Endothelial cell of umbilical vein (primary cell): Measurements from ENCODE around the gene STIMATE. TPM values are rescaled to one million over a fixed set of nuclear protein-coding genes. Genes with fewer than 3 reads are reported as not detected.

Experiments
- BruUV-seq: library from RNA; stranded (reverse); fragments of 400-500 nt; replicated peaks from 2 replicates; lab custom pipeline; 2021; lab: Mats Ljungman, UMichigan
- CTCF ChIA-PET: fragments of 300-600, 350-600 bp; sonication (Branson Sonifier 250); formaldehyde crosslinking; loops from one replicate; lab custom pipeline; 2021; ENCODE audit warnings: antibody characterized with exemption, inconsistent platforms; lab: Charles Lee
- POLR2A ChIA-PET: fragments of 300-600, 350-600 bp; sonication (Branson Sonifier 250); formaldehyde crosslinking; loops from one replicate; lab custom pipeline; 2021; ENCODE audit warnings: antibody characterized with exemption, inconsistent platforms; lab: Charles Lee
- DNase-seq: peaks from one replicate; pipeline ENCODE4 v3.0.0-alpha.2; 2011; ENCODE audit warnings: low read depth, low spot score
- FAIRE-seq: peaks from 2 replicates; lab custom pipeline; 2011; peaks lifted over from hg19 to GRCh38; lab: Jason Lieb, UNC
- H2AFZ ChIP-seq: 2 replicates; pipeline ENCODE4 v1.6.0; 2012; ENCODE audit warnings: low read depth, low read length, control low read depth, inconsistent platforms
- H3K27ac ChIP-seq: 2 replicates; pipeline ENCODE4 v1.5.1; 2011; ENCODE audit warnings: low read depth, mild to moderate bottlenecking, control low read depth, low read length, moderate library complexity; ENCODE audit not compliant: insufficient read depth
- H3K27me3 ChIP-seq, 2 experiments: 2 replicates each; pipeline versions ENCODE4 v1.6.0 to v1.6.1; 2011; ENCODE audit warnings: low read length in 2 of 2, mixed read lengths in 1 of 2; ENCODE audit not compliant: control insufficient read depth in 2 of 2, insufficient read depth in 2 of 2
- H3K36me3 ChIP-seq, 2 experiments: 2 replicates in 1 of 2; 3 replicates in 1 of 2; pipeline ENCODE4 v1.5.1; 2011; ENCODE audit warnings: low read length in 2 of 2, mild to moderate bottlenecking in 1 of 2, moderate library complexity in 1 of 2; ENCODE audit not compliant: control insufficient read depth in 2 of 2, insufficient read depth in 2 of 2; ENCODE audit errors: extremely low read depth in 1 of 2
- H3K4me1 ChIP-seq: 3 replicates; pipeline ENCODE4 v1.5.1; 2011; ENCODE audit warnings: mild to moderate bottlenecking, low read length; ENCODE audit not compliant: control insufficient read depth, insufficient read depth; ENCODE audit errors: extremely low read depth
- H3K4me2 ChIP-seq: 2 replicates; pipeline ENCODE4 v1.6.1; 2011; ENCODE audit warnings: low read length, control low read depth, mixed read lengths; ENCODE audit not compliant: insufficient read depth
- H3K4me3 ChIP-seq, 3 experiments: fragments of 200-600 bp in 1 of 3; sonication (generic), shearing (Covaris generic) in 1 of 3; replicated peaks in 1 of 3; 2 replicates each; pipeline ENCODE4 v1.5.1; 2011 to 2016; ENCODE audit warnings: control low read depth in 3 of 3, low read length in 3 of 3, mild to moderate bottlenecking in 2 of 3, inconsistent platforms in 1 of 3, low read depth in 1 of 3, moderate library complexity in 1 of 3; ENCODE audit not compliant: insufficient read depth in 1 of 3
- H3K79me2 ChIP-seq: 2 replicates; pipeline ENCODE4 v1.6.0; 2012; ENCODE audit warnings: low read length, inconsistent platforms; ENCODE audit not compliant: control insufficient read depth, insufficient read depth
- H3K9ac ChIP-seq: replicated peaks from 2 replicates; pipeline ENCODE3; 2011; ENCODE audit warnings: low read length, control low read depth; ENCODE audit not compliant: insufficient read depth; ENCODE audit errors: extremely low read depth
- H3K9me1 ChIP-seq: replicated peaks from 3 replicates; pipeline ENCODE4 v1.6.0; 2011; ENCODE audit warnings: mild to moderate bottlenecking, low read length; ENCODE audit not compliant: control insufficient read depth, insufficient read depth; ENCODE audit errors: extremely low read depth
- H3K9me3 ChIP-seq: replicated peaks from 2 replicates; pipeline ENCODE4 v1.5.1; 2012; ENCODE audit warnings: low read length, inconsistent platforms; ENCODE audit not compliant: control insufficient read depth, insufficient read depth
- H4K20me1 ChIP-seq: replicated peaks from 2 replicates; pipeline ENCODE3; 2011; ENCODE audit warnings: mild to moderate bottlenecking, low read length; ENCODE audit not compliant: control insufficient read depth, insufficient read depth; ENCODE audit errors: extremely low read depth
- EZH2 ChIP-seq: IDR thresholded peaks from 2 replicates; pipeline ENCODE4 v1.6.1; 2012; ENCODE audit warnings: borderline replicate concordance, low read depth, mild to moderate bottlenecking, moderate library complexity, low read length, inconsistent platforms; ENCODE audit not compliant: severe bottlenecking
- FOS ChIP-seq: IDR thresholded peaks from 2 replicates; pipeline ENCODE4 v1.6.1; 2011; ENCODE audit warnings: mild to moderate bottlenecking, low read length, moderate library complexity, borderline replicate concordance; ENCODE audit not compliant: insufficient read depth
- GATA2 ChIP-seq: IDR thresholded peaks from 2 replicates; pipeline ENCODE4 v1.7.0; 2011; ENCODE audit warnings: low read depth, mild to moderate bottlenecking, moderate library complexity, mixed read lengths, low read length; ENCODE audit not compliant: insufficient read length, insufficient read depth
- JUN ChIP-seq: IDR thresholded peaks from 2 replicates; pipeline ENCODE4 v1.6.1; 2011; ENCODE audit warnings: borderline replicate concordance, low read depth; ENCODE audit not compliant: insufficient read length, insufficient read depth
- MYC ChIP-seq: IDR thresholded peaks from one replicate; pipeline ENCODE4 v1.6.1; 2011; ENCODE audit warnings: mild to moderate bottlenecking, low read depth, low read length
- POLR2A ChIP-seq: IDR thresholded peaks from 2 replicates; pipeline ENCODE4 v1.6.1; 2012; ENCODE audit warnings: low read depth, mild to moderate bottlenecking, control low read depth, low read length
- POLR2AphosphoS5 ChIP-seq: IDR thresholded peaks from 2 replicates; pipeline ENCODE4 v1.6.1; 2012; ENCODE audit warnings: low read depth, mild to moderate bottlenecking, control low read depth, low read length, moderate library complexity; ENCODE audit not compliant: insufficient read depth
- dilution Hi-C: fragments of 300-500 bp; cut with MboI; formaldehyde crosslinking; loops from one replicate; pipeline ENCODE4 v1.15.0; 2019; ENCODE audit warnings: low sequenced_read_pairs; ENCODE audit not compliant: extremely low pct_ligation_motif_present
- intact Hi-C: fragments of 100-400 bp; cut with micrococcal nuclease; formaldehyde crosslinking; loops from one replicate; pipeline ENCODE4 v1.10.0; 2022
- polyA plus RNA-seq, 4 experiments: library from polyadenylated mRNA; depleted of rRNA in 3 of 4; stranded (reverse) in 3 of 4; unstranded in 1 of 4; fragments of >200 nt; gene quantifications; 2 replicates each; pipeline versions ENCODE4 v1.2.1 to v1.2.3, GENCODE V29; 2011 to 2012; ENCODE audit warnings: missing spikeins in 1 of 4
- total RNA-seq: library from RNA; stranded (reverse); gene quantifications from 2 replicates; pipeline ENCODE4 v1.2.3, GENCODE V29; 2021
- TF ChIP-seq, protein P1 (sequence below), 2 donors: IDR thresholded peaks; 1 replicate in 1 of 2; 2 replicates in 1 of 2; pipeline ENCODE4 v1.5.1; 2011; ENCODE audit warnings: low read length in 2 of 2, mild to moderate bottlenecking in 2 of 2, moderate library complexity in 2 of 2, control low read depth in 1 of 2, inconsistent platforms in 1 of 2, low read depth in 1 of 2; ENCODE audit not compliant: insufficient read depth in 1 of 2; ENCODE audit errors: extremely low read depth in 1 of 2
- TF ChIP-seq, protein P2 (sequence below): IDR thresholded peaks from 2 replicates; pipeline ENCODE4 v1.6.1; 2011; ENCODE audit not compliant: insufficient read depth, insufficient read length

Gene STIMATE
- total and polyA plus RNA-seq, 2 donors (not counting 3 experiments of a cell fraction or from before 2014, with no cell fraction given), result 18.2 to 24.0 TPM

DNA sequence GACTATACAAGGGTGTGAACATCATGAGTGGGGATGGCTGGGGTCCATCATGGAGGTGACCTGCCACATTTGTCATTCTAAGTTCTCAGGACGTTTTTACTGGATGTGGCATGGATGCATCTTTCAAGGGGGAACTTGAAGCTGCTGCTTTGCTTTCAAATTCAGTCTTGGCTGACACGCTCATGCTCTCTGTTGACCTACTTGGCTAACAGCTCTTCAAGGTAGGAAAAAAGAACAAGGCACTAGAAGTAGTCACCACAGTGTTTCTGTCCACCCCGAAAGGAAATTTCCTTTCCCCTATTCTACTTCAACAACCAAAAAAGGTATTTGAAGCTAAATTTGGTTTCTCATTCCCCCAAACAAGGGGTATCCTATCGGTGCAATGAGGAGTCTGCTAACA, 15.0 kb downstream of the STIMATE start:
- peaks cover 0 to 1% of the 10 kb centered on the region in 2 experiments for H3K36me3 ChIP-seq
- no peaks in the 10 kb centered on the region for H4K20me1 ChIP-seq
- no peak for TF ChIP-seq FOS
- TF ChIP-seq MYC, result no peak
- TF ChIP-seq, protein P1, sequence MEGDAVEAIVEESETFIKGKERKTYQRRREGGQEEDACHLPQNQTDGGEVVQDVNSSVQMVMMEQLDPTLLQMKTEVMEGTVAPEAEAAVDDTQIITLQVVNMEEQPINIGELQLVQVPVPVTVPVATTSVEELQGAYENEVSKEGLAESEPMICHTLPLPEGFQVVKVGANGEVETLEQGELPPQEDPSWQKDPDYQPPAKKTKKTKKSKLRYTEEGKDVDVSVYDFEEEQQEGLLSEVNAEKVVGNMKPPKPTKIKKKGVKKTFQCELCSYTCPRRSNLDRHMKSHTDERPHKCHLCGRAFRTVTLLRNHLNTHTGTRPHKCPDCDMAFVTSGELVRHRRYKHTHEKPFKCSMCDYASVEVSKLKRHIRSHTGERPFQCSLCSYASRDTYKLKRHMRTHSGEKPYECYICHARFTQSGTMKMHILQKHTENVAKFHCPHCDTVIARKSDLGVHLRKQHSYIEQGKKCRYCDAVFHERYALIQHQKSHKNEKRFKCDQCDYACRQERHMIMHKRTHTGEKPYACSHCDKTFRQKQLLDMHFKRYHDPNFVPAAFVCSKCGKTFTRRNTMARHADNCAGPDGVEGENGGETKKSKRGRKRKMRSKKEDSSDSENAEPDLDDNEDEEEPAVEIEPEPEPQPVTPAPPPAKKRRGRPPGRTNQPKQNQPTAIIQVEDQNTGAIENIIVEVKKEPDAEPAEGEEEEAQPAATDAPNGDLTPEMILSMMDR (IDR thresholded peaks at IDR 0.05; ENCODE audit: extremely low read depth in 1 of 2, insufficient read depth in 1 of 2, low read depth in 1 of 2, low read length in 2 of 2), result no peak
- no peak for TF ChIP-seq JUN
- no peak for TF ChIP-seq POLR2A
- no peak for TF ChIP-seq EZH2
- TF ChIP-seq, protein P2, sequence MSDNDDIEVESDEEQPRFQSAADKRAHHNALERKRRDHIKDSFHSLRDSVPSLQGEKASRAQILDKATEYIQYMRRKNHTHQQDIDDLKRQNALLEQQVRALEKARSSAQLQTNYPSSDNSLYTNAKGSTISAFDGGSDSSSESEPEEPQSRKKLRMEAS, result no peak
- TF ChIP-seq GATA2, result no peak
- TF ChIP-seq POLR2AphosphoS5, result no peak
- no peak overlapping the region for H3K4me3 ChIP-seq
- no TSS peak for BruUV-seq
- H3K4me1 ChIP-seq, result no peaks in the 10 kb centered on the region
- no peak overlapping the region for H2AFZ ChIP-seq
- dilution Hi-C loops (no loop called here), intact Hi-C loops (no loop called here)
- H3K9me1 ChIP-seq, result no peaks in the 10 kb centered on the region
- DNase-seq (no peak), FAIRE-seq (no peak)
- H3K9me3 ChIP-seq, result no peaks in the 10 kb centered on the region
- ChIA-PET POLR2A (no interaction called here), CTCF (no interaction called here)
- H3K27me3 ChIP-seq, result no peaks in the 10 kb centered on the region
- H3K79me2 ChIP-seq, result no peaks in the 10 kb centered on the region
- no peak overlapping the region for H3K4me2 ChIP-seq
- H3K9ac ChIP-seq, result no peak overlapping the region
- H3K27ac ChIP-seq, result no peak overlapping the region
